ENCODE data around the gene ANP32B. TPM values are rescaled to one million over a fixed set of nuclear protein-coding genes. Genes with fewer than 3 reads are reported as not detected.
"Not testable (repeated sequence)": the region's sequence is repeated elsewhere in the genome, so short reads cannot be mapped to it uniquely, and the experiment has no call there.

The ANP32B gene
- total RNA-seq, 1 experiment from 2014 or later, result 10.1 TPM

- H3K4me1 ChIP-seq (replicated peaks), result no peaks in the 10 kb centered on the region
- no peak for DNase-seq (ENCODE audit: low read depth in 1 of 2, low spot score in 2 of 2)
Measured at GRCh38 chr9:98011122-98011521, 28.0 kb downstream of the ANP32B start.

GRCh38 chr9:98016137-98016680, 33.1 kb downstream of the ANP32B start:
- no peaks in the 10 kb centered on the region for H3K27me3 ChIP-seq (replicated peaks)
- no peak overlapping the region for H3K27ac ChIP-seq
- H3K36me3 ChIP-seq, result peaks cover 82% of the 10 kb centered on the region
- H3K9me3 ChIP-seq (replicated peaks), result no peaks in the 10 kb centered on the region
- H3K4me3 ChIP-seq, result no peak overlapping the region
- DNase-seq (ENCODE audit: low read depth in 1 of 2, low spot score in 2 of 2), result no peak
- no peaks in the 10 kb centered on the region for H3K4me1 ChIP-seq (replicated peaks)

More at GRCh38 chr9:98011122-98011521, 28.0 kb downstream of the ANP32B start:
- no peak overlapping the region for H3K4me3 ChIP-seq
- no peaks in the 10 kb centered on the region for H3K9me3 ChIP-seq (replicated peaks)
- no peak overlapping the region for H3K27ac ChIP-seq
- no peaks in the 10 kb centered on the region for H3K27me3 ChIP-seq (replicated peaks)
- H3K36me3 ChIP-seq, result peaks cover 96% of the 10 kb centered on the region

- no peaks in the 10 kb centered on the region for H3K9me3 ChIP-seq (replicated peaks)
- no peak overlapping the region for H3K27ac ChIP-seq
- no peaks in the 10 kb centered on the region for H3K27me3 ChIP-seq (replicated peaks)
- peaks cover 73% of the 10 kb centered on the region for H3K36me3 ChIP-seq
- DNase-seq (ENCODE audit: low read depth in 1 of 2, low spot score in 2 of 2), result no peak
- peaks cover 4% of the 10 kb centered on the region for H3K4me1 ChIP-seq (replicated peaks)
- no peak overlapping the region for H3K4me3 ChIP-seq
Measured at GRCh38 chr9:98017306-98017705, 34.2 kb downstream of the ANP32B start.

GRCh38 chr9:98018347-98018746, 35.2 kb downstream of the ANP32B start:
- Histone ChIP-seq H3K36me3 (peaks cover 62% of the 10 kb centered on the region), H3K27ac (no peak overlapping the region), H3K27me3 (replicated peaks) (no peaks in the 10 kb centered on the region), H3K4me1 (replicated peaks) (peaks cover 4% of the 10 kb centered on the region), H3K4me3 (no peak overlapping the region), H3K9me3 (replicated peaks) (no peaks in the 10 kb centered on the region)
- DNase-seq (ENCODE audit: low read depth in 1 of 2, low spot score in 2 of 2), result no peak

- no peaks in the 10 kb centered on the region for H3K9me3 ChIP-seq (replicated peaks)
- DNase-seq (ENCODE audit: low read depth in 1 of 2, low spot score in 2 of 2), result no peak
- H3K27ac ChIP-seq, result no peak overlapping the region
- H3K36me3 ChIP-seq, result peaks cover 55% of the 10 kb centered on the region
- no peak overlapping the region for H3K4me3 ChIP-seq
- no peaks in the 10 kb centered on the region for H3K27me3 ChIP-seq (replicated peaks)
- H3K4me1 ChIP-seq (replicated peaks), result peaks cover 4% of the 10 kb centered on the region
Measured at GRCh38 chr9:98019098-98019497, 36.0 kb downstream of the ANP32B start.

GRCh38 chr9:98019869-98020268, 36.7 kb downstream of the ANP32B start:
- H3K9me3 ChIP-seq (replicated peaks); H3K27ac ChIP-seq; H3K4me3 ChIP-seq; H3K27me3 ChIP-seq (replicated peaks); DNase-seq (ENCODE audit: low read depth in 1 of 2, low spot score in 2 of 2); H3K4me1 ChIP-seq (replicated peaks): not testable (repeated sequence)
- H3K36me3 ChIP-seq, result peaks cover 47% of the 10 kb centered on the region

- Histone ChIP-seq H3K27ac (no peak overlapping the region), H3K4me3 (no peak overlapping the region), H3K27me3 (replicated peaks) (no peaks in the 10 kb centered on the region), H3K36me3 (peaks cover 42% of the 10 kb centered on the region), H3K4me1 (replicated peaks) (peaks cover 4% of the 10 kb centered on the region), H3K9me3 (replicated peaks) (no peaks in the 10 kb centered on the region)
- DNase-seq (ENCODE audit: low read depth in 1 of 2, low spot score in 2 of 2), result peak in 1 of 2 experiments; percentile 24
Measured at GRCh38 chr9:98020476-98021145, 37.5 kb downstream of the ANP32B start.

- DNase-seq (ENCODE audit: low read depth in 1 of 2, low spot score in 2 of 2), result no peak
- peaks cover 4% of the 10 kb centered on the region for H3K4me1 ChIP-seq (replicated peaks)
- no peak overlapping the region for H3K4me3 ChIP-seq
- H3K27me3 ChIP-seq (replicated peaks), result no peaks in the 10 kb centered on the region
- H3K9me3 ChIP-seq (replicated peaks), result no peaks in the 10 kb centered on the region
- peaks cover 33% of the 10 kb centered on the region for H3K36me3 ChIP-seq
- no peak overlapping the region for H3K27ac ChIP-seq
Measured at GRCh38 chr9:98021306-98022040, 38.3 kb downstream of the ANP32B start.

GRCh38 chr9:98022447-98022846, 39.3 kb downstream of the ANP32B start:
- Histone ChIP-seq H3K9me3 (replicated peaks) (no peaks in the 10 kb centered on the region), H3K4me1 (replicated peaks) (peaks cover 4% of the 10 kb centered on the region), H3K4me3 (no peak overlapping the region), H3K36me3 (peaks cover 24% of the 10 kb centered on the region), H3K27ac (no peak overlapping the region; the same call in 1 of the 2 replicates), H3K27me3 (replicated peaks) (no peaks in the 10 kb centered on the region)
- peak in 1 of 2 experiments; percentile 49 for DNase-seq (ENCODE audit: low read depth in 1 of 2, low spot score in 2 of 2)

- DNase-seq (ENCODE audit: low read depth in 1 of 2, low spot score in 2 of 2), result no peak
- Histone ChIP-seq H3K27me3 (replicated peaks) (no peaks in the 10 kb centered on the region), H3K36me3 (peaks cover 5% of the 10 kb centered on the region; the same call in 1 of the 2 replicates), H3K9me3 (replicated peaks) (no peaks in the 10 kb centered on the region), H3K27ac (no peak overlapping the region), H3K4me1 (replicated peaks) (peaks cover 4% of the 10 kb centered on the region), H3K4me3 (no peak overlapping the region)
Measured at GRCh38 chr9:98024702-98025101, 41.6 kb downstream of the ANP32B start.

- Histone ChIP-seq H3K4me3 (no peak overlapping the region), H3K4me1 (replicated peaks) (peaks cover 28% of the 10 kb centered on the region), H3K36me3 (no peaks in the 10 kb centered on the region), H3K27ac (peak overlapping the region; percentile 56), H3K27me3 (replicated peaks) (no peaks in the 10 kb centered on the region), H3K9me3 (replicated peaks) (no peaks in the 10 kb centered on the region)
- no peak for DNase-seq (ENCODE audit: low read depth in 1 of 2, low spot score in 2 of 2)
Measured at GRCh38 chr9:98031169-98031568, 48.0 kb downstream of the ANP32B start.

- Histone ChIP-seq H3K27ac (peak overlapping the region; percentile 56), H3K27me3 (replicated peaks) (no peaks in the 10 kb centered on the region), H3K4me1 (replicated peaks) (peaks cover 36% of the 10 kb centered on the region), H3K36me3 (no peaks in the 10 kb centered on the region), H3K9me3 (replicated peaks) (no peaks in the 10 kb centered on the region), H3K4me3 (no peak overlapping the region)
- peak; percentile 56 to 64 for DNase-seq (ENCODE audit: low read depth in 1 of 2, low spot score in 2 of 2)
Measured at GRCh38 chr9:98031935-98032334, 48.8 kb downstream of the ANP32B start.

GRCh38 chr9:98034593-98035546, 51.7 kb downstream of the ANP32B start:
- no peaks in the 10 kb centered on the region for H3K9me3 ChIP-seq (replicated peaks)
- no peaks in the 10 kb centered on the region for H3K36me3 ChIP-seq
- H3K27me3 ChIP-seq (replicated peaks), result no peaks in the 10 kb centered on the region
- H3K4me3 ChIP-seq, result no peak overlapping the region
- peaks cover 37% of the 10 kb centered on the region for H3K4me1 ChIP-seq (replicated peaks)
- peak overlapping the region; percentile 69 for H3K27ac ChIP-seq
- DNase-seq (ENCODE audit: low read depth in 1 of 2, low spot score in 2 of 2), result peak; percentile 55 to 71

Measured in SJSA1 (cell line).